DND-41 (cell line): Measurements from ENCODE around the gene RFTN1.

Experiments
- CTCF ChIP-seq: IDR thresholded peaks from 2 replicates; pipeline ENCODE4 v1.5.1; 2012; ENCODE audit warnings: borderline replicate concordance, low read length, moderate library complexity, mild to moderate bottlenecking; ENCODE audit not compliant: poor library complexity, severe bottlenecking; ENCODE audit errors: extremely low read depth
- EZH2 ChIP-seq: IDR thresholded peaks from 3 replicates; pipeline ENCODE4 v1.6.1; 2012; ENCODE audit warnings: borderline replicate concordance, low read depth, mild to moderate bottlenecking, moderate library complexity, low read length, inconsistent platforms; ENCODE audit not compliant: severe bottlenecking

GRCh38 chr3:16398648-16399047 lies 114.9 kb downstream of the RFTN1 start:
- TF ChIP-seq CTCF (no peak), EZH2 (no peak)
